ENCODE data around the gene DMXL1.
"Not testable (repeated sequence)": the region's sequence is repeated elsewhere in the genome, so short reads cannot be mapped to it uniquely, and the experiment has no call there.

Gene DMXL1

DNA sequence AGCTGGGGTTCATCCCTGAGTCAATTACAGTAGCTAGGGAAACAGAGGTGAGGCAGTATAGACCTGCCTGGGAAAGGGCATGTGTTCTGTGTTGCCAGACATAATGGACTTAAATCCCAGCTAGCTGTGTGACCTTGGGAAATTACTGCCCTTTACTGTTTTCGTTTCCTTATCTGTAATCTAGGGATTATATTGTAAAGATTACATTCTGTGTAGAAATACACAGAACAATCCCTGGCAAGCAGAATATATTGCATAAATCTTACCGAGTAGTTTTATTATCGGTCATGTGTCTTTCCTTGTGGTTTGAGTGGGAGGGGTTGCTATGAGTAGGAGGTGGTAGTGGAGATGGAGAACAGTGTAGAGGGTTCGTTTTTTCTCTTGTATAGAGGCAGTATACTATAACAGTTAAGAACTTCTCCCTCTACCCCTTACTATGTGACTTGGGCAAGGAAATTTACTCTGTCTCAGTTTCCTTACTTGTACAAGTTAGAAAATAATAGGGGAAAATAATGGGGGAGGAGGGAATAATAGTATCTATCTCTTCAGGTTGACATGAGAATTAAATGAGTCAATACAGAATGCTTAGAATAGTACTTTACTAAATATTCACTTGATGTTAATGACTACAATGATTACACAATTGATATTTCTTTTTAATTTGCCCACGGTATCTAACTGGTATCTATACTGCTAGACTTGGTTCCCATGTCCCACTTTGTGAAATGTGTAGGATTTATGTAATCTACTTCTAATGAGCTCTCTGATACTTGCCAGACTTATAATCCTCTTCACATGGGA is 7.1 kb upstream of the DMXL1 start:
- DNase-seq, result no peak

- DNase-seq, result no peak
Measured at GRCh38 chr5:119067450-119067849, 3.4 kb upstream of the DMXL1 start.

DNA sequence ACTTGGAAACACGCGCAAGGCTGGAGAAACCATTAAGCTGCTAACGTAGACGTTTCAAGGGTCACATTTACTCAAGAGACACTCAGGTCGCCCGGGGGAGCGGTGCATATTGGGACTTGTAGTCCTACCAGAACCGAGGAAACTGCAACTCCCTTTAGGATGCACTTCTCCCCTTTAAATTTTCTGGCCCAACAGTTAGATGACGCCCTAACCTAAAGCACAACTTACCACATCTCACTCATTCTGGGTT is 384 bp upstream of the DMXL1 start:
- DNase-seq, result no peak

DNA sequence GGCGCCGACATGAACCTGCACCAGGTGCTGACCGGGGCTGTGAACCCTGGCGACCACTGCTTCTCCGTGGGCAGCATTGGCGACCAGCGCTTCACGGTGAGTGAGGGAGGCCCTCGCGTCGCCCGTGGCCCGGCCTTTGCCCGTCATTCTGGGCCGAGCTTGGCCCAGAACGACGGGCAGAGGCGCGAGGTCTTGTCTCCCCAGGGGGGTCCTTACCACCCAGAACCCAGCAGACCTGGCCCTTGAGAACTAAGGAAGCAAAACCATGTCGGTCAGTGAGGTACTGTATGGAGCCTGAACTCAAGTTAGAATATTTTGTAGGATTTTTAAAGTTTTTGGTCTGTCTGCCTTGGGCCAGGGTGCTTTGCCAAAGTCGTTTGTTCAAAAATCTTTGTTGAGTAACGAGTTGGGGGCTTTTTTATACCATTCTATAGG is 691 bp downstream of the DMXL1 start:
- DNase-seq, result no peak

DNA sequence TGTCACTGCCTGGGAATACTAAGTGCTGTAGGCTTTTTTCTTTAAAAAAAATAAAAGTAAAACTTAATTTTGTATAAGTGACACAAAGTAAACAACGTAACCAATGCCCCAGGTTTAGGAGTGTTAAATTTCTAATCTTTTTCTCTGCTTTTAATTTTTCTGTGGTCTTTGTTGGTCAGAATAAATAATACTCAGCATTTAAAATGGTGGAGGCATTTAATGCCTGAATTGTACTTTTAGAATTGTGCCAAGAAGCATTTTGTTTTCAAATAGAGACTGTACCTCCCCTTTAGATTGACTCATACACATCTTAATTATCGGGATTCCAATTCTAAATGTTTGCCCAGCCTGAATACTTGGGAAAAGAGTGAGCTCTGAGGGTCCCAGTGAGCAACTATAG is 1.6 kb downstream of the DMXL1 start:
- no peak for DNase-seq

DNA sequence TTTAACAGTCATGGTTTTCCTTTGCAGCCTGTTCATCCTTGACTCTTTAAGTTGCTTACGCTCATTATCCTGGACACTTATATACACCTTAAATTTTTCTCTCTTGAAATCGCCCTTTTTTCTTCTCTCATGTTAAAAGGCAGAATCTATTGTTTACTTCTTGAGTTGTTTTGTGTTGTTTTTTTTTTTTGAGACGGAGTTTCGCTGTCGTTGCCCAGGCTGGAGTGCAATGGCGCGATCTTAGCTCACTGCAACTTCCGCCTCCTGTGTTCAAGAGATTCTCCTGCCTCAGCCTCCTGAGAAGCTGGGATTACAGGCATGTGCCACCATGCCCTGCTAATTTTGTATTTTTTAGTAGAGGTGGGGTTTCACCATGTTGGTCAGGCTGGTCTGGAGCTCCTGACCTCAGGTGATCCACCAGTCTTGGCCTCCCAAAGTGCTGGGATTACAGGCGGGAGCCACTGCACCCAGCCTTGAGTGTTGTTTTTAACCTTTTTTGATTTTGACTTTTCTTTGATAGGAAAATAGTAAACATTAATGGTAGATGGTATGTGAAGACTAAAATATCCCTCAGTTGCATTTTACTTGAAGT is 3.0 kb downstream of the DMXL1 start:
- not testable (repeated sequence) for DNase-seq

DNA sequence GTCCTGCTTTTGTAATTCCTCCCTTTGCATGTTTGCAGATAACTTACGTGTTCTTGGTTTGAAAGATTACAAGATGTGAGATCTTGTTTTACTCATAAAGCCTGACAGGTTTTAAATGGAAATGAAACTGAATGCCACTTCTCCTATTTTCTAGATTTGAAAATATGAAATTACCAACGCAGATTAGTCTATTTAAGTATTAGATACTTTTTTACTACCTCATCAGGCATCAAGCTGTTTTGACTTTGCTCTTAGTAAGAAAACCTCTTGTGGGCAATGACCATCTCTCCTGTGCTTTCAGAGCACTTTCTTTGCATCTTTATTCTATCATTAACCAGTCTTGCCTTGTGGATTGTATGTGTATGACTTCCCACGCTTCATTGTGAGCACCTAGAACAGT is 3.5 kb downstream of the DMXL1 start:
- no peak for DNase-seq

GRCh38 chr5:119075269-119075668 is 4.4 kb downstream of the DMXL1 start:
- DNase-seq, result not testable (repeated sequence)

GRCh38 chr5:119076080-119076479 is 5.2 kb downstream of the DMXL1 start:
- no peak for DNase-seq

- no peak for DNase-seq
Measured at GRCh38 chr5:119077444-119077843, 6.6 kb downstream of the DMXL1 start.

GRCh38 chr5:119078071-119078846 is 7.4 kb downstream of the DMXL1 start:
- no peak for DNase-seq

- no peak for DNase-seq
Measured at GRCh38 chr5:119078861-119079260, 8.0 kb downstream of the DMXL1 start.

DNA sequence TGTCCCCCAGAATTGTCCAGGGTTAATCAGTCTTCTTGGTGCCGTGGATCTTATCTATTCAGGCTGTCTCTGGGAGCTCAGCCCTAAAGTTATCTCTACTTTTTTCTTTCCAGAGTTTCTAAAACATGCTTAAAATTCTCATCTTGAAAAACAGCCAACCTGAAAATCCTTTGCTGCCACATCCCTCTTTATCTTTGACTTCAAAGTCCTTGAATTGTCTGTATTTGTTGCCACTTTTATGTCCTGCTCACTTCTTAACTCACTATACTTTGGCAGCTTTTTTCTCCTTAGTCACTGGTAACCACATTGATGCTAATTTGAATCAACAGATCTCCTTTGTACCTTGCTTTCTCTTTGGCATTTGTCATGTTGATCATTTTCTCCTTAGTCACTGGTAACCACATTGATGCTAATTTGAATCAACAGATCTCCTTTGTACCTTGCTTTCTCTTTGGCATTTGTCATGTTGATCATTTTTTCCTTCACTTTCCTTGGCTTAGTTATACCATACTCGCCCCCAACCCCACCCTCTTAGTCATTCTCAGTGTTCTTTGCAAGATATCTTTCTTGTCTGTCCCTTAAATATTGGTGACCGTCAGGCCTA is 8.5 kb downstream of the DMXL1 start:
- no peak for DNase-seq

DNA sequence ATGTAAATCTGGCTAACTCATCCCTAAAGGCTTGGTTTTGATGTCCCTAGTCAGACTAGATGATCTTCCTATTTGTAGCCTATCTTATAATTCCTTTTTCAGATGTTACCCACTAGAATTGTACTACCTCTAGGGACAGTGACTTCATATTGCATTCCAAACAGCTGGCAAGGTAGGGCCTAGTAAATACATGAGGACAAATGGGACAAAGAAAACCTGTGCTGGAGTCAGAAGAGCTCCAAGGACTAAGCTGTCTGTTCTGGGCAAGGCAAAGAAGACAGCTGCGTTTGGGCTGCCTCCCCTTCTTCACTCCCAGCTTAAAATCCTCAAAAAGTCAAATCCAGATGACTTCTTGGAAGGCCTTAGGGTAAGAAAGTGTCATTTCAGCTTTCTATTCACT is 10.0 kb downstream of the DMXL1 start:
- no peak for DNase-seq

- no peak for DNase-seq
Measured at GRCh38 chr5:119082691-119083090, 11.8 kb downstream of the DMXL1 start.

DNA sequence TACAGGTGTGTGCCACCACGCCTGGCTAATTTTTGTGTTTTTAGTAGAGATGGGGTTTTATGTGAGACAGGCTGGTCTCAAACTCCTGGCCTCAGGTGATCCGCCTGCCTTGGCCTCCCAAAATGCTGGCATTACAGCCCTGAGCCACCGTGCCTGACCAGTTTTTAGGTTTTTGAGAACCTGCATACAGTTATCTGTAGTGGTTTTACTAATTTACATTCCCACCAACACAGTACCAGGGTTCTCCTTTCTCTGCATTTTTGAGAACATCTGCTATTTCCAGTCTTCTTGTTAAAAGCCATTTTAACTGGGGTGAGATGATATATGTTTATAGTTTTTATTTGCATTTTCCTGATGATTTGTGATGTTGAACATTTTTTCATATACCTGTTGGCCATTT is 12.8 kb downstream of the DMXL1 start:
- DNase-seq, result no peak

- DNase-seq, result no peak
Measured at GRCh38 chr5:119088438-119088837, 17.6 kb downstream of the DMXL1 start.

DNA sequence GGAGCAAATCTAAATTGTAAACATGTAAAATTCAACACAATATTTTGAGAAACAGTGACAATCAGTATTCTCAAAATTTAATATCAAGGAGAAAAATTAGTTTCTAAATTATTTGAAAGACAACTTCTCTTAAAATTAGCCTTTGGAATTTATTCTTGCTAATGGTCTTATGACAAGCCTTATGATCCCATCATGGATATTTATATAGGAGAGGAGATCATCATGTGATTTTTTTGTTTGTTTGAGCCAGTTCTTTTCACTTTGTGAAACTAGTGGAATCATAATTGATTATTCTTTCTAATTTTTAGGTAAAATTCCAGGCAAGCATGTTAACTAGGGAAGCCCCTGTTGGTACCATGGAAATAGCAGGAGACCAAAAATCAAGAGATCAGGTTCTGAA is 24.7 kb downstream of the DMXL1 start:
- no peak for DNase-seq

- DNase-seq, result no peak
Measured at GRCh38 chr5:119105971-119106370, 35.1 kb downstream of the DMXL1 start.

- no peak for DNase-seq
Measured at GRCh38 chr5:119112151-119112550, 41.3 kb downstream of the DMXL1 start.

GRCh38 chr5:119117237-119117636 is 46.4 kb downstream of the DMXL1 start:
- DNase-seq, result no peak

DNA sequence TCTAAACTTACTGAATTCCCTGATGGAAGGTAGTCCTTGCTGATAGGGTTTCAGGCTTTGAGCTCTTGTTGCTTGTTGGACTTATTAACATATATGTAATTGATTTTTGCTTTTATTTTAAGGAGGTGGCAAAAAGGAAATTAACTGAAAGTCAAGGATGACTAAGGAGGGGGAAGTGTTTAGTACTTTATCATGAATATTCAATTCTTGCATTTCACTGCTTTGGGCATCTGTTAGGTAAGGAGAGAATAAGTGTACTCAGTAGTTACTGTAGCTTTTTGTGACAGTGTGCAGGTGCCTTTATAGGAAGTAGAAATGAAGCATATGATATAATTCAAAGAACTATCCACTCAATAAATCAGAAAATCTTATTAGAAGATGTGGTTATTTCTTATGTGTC is 47.1 kb downstream of the DMXL1 start:
- DNase-seq, result no peak

GRCh38 chr5:119120893-119121292 is 50.0 kb downstream of the DMXL1 start:
- no peak for DNase-seq

GRCh38 chr5:119122474-119122873 is 51.6 kb downstream of the DMXL1 start:
- not testable (repeated sequence) for DNase-seq

Measured in activated CD8-positive, alpha-beta memory T cell treated with anti-CD3 and anti-CD28 coated beads for 24 hours (primary cell).